Heart left ventricle (tissue), 13 donors: ENCODE data around the gene HEMGN.

Experiments
- CTCF ChIP-seq, 12 donors: fragments of 200-600 bp; sonication (generic) in 4 of 12; IDR thresholded peaks; one replicate each; pipeline versions ENCODE4 v1.5.0 to v1.8.0; 2018 to 2022; ENCODE audit warnings: antibody characterized with exemption in 12 of 12, mild to moderate bottlenecking in 5 of 12
- POLR2A ChIP-seq, 2 donors: fragments of 450-650 bp; IDR thresholded peaks; one replicate each; pipeline ENCODE4 v1.6.1; 2017; ENCODE audit warnings: antibody characterized with exemption in 2 of 2, mild to moderate bottlenecking in 2 of 2, moderate library complexity in 2 of 2
- donor health status: ischemic (EF 13 %, LVEDD 7.1; RV severe dilation, severe dysfunction).
- donor health status: DM: no; HTN: yes; CAD: no.
- donor health status: DM: no; HTN: no; CAD: no.
- donor health status: ischemic (EF 25% LVEDD 6.9; RV normal size, moderate dysfunction).
- donor health status: ischemic (EF 25% LVEDD 5.7; RV mildly dilated, moderate dysfunction).
- donor health status: ischemic (EF 35%, LVEDD 5.7; RV mildly dilated, moderate dysfunction).
- donor health status: nonischemic (EF 11% LVEDD 7.7; RV severe dilation, severe dysfunction).
- donor health status: DM: yes; HTN: yes; CAD: no.
- donor health status: PGD.
- donor health status: ischemic (EF 29% LVEDD 5.4; RV normal size, mild dysfunction).
- donor health status: nonischemic (EF 23%, LVEDD 6.1; RV moderate dilation, normal function).

- TF ChIP-seq POLR2A (IDR thresholded peaks at IDR 0.05) (no peak), CTCF (IDR thresholded peaks at IDR 0.05) (no peak)
Observed at GRCh38 chr9:97941323-97941722, 3.4 kb upstream of the HEMGN start.
